Superior temporal gyrus (tissue), 1 donor: ENCODE results near the gene SRSF11.

Source experiments
- DNase-seq: peaks from one replicate; pipeline ENCODE4 v3.0.0-alpha.2; 2016; ENCODE audit errors: extremely low spot score

SRSF11 gene

GRCh38 chr1:70222716-70223235 lies 1.6 kb downstream of the SRSF11 start:
- no peak for DNase-seq

GRCh38 chr1:70224954-70225353 lies 3.8 kb downstream of the SRSF11 start:
- no peak for DNase-seq

DNA sequence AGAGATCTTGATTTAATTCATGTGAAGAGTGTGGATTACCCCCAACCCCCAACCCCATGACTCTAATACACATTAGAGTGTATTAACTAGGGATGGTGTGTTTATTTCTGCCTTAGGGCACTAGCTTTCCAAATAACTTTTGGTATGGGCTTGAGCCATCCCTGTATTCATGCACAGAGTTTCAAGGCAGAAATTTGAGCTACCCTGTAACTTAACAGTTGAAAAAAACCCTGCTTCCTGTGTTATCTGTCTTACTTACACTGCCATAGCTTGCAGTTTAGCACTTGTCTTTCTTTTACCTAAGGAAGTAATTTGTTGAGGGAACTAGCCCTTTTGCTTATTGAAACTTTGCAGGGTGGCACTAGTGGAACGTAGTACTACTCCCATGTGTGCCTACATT lies 6.3 kb downstream of the SRSF11 start:
- no peak for DNase-seq

GRCh38 chr1:70228670-70229069 lies 7.5 kb downstream of the SRSF11 start:
- no peak for DNase-seq

DNA sequence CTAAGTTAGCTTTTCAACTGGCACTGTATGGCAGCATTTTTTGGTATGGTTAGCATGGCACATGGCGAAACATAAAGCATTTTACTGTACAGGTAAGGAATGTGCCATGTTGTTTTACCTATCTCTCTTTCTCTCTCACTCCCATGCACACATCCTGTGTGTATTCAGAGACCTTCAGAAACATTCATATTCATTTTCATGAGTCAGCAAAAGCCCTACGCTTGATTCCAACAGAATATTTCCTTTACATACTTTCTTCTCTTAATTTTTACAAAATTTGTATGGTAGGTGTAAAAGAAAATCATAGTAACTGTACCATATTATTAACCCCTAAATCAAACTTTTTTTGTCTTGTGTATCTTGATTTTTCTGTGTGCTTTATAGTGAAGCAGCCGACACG lies 10.3 kb downstream of the SRSF11 start:
- no peak for DNase-seq

GRCh38 chr1:70234733-70235132 lies 13.6 kb downstream of the SRSF11 start:
- no peak for DNase-seq

DNA sequence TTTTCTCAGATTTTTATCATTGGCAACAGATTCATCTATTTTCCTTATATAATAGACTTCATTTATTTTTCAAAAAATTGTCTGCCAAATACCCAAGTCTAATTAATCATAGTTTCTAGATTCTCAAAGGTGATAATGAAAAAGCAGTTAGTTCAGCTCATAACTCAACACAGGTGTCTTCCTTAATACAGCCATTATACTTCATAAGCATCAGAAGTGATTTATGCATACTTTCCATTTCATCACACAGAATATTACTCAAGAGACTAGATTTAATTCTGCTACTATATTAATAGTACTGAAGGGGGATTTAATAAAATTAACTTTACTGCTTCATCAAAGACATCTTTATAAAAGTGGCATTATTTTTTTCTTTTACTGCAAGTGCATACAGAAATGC lies 18.8 kb downstream of the SRSF11 start:
- no peak for DNase-seq

DNA sequence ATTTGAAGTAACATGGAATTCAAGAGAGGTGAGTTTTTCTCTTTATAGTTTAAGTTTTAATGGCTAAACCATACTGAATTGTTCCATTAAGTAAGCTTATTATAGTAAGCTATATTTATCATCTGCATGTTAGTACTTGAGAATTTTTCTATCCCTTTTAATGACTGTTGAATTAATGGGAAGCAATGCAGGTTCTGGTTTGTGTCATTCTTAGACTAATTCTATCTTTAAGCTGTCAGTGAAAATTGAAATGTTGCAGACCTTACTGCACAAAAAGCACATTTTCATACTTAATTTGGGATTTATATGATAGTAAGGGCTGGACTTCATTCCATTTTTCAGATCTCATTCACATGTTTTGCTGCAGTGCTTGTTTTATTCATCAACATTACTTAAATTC lies 25.9 kb downstream of the SRSF11 start:
- no peak for DNase-seq

DNA sequence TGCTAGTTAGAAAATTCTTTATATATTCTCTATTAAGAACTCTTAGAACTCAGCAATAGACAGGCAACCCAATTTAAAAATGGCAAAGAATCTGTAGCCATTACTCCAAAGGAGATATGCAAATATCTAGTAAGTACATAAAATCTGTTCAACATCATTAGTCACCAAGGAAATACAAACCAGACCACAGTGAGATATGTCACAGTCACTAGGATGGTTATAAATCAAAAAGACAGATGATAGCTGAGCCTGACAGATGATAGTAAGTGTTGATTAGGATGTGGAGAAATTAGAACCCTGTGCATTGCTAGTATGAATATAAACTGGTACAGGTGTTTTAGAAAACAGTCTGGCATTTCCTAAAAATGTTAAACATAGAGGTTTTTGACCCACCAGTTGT lies 26.6 kb downstream of the SRSF11 start:
- DNase-seq = no peak

DNA sequence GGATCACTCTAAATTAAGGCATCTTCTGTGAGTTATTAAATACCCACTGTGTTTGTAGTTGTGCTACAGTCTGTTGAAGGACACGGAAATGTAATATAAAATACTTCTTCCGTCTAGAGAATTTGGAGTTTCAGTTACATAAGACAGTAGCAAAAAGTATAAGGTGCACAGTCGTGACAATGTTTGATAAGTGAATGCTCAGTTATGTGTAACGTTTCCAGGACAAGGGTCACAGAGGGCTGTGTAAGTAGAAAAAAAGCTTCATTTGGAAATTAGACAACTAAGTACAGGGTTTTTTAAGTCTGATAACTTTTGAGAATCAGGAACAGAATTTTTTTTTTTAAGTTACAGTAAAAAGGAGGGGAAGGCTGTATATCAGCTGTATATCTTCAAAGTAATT lies 27.5 kb downstream of the SRSF11 start:
- DNase-seq = no peak

DNA sequence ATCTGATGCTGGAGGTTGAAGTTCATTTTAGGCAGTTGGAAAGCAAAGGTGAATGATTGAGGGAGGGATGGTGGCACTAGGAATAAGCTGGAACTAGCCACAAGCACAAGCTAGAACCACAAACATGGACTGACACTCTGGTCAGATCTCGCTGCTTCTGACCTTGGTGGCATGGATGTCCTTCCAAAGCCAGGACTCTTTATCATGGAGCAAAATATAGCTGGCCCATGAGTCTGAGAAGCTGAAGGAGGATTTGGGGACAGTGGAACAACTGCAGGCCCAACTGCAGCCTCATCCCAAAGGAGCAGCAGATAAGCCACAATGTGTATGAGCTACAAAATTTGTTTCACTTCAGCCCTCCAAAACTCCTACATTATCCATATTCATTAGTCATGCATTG lies 35.5 kb downstream of the SRSF11 start:
- DNase-seq = no peak

GRCh38 chr1:70264839-70265238 lies 43.7 kb downstream of the SRSF11 start:
- DNase-seq = no peak

- DNase-seq = no peak
These were observed 44.8 kb downstream of the SRSF11 start for GRCh38 chr1:70265946-70266345.

- no peak for DNase-seq
These were observed 56.7 kb downstream of the SRSF11 start for GRCh38 chr1:70277875-70278274.

GRCh38 chr1:70278710-70279109 lies 57.5 kb downstream of the SRSF11 start:
- DNase-seq = no peak

GRCh38 chr1:70284366-70284765 lies 63.2 kb downstream of the SRSF11 start:
- DNase-seq = no peak

GRCh38 chr1:70286453-70286852 lies 65.3 kb downstream of the SRSF11 start:
- no peak for DNase-seq

- no peak for DNase-seq
These were observed 67.0 kb downstream of the SRSF11 start for GRCh38 chr1:70288166-70288565.

GRCh38 chr1:70290218-70290617 lies 69.0 kb downstream of the SRSF11 start:
- DNase-seq = no peak

- DNase-seq = no peak
These were observed 72.1 kb downstream of the SRSF11 start for GRCh38 chr1:70293186-70293843.

- no peak for DNase-seq
These were observed 74.6 kb downstream of the SRSF11 start for GRCh38 chr1:70295749-70296148.

GRCh38 chr1:70299472-70299871 lies 78.3 kb downstream of the SRSF11 start:
- no peak for DNase-seq
